Ovary (tissue), 9 donors: ENCODE measurements around the gene MRM3. TPM values are rescaled to one million over a fixed set of nuclear protein-coding genes. Genes with fewer than 3 reads are reported as not detected.
"Not testable (repeated sequence)": the region's sequence is repeated elsewhere in the genome, so short reads cannot be mapped to it uniquely, and the experiment has no call there.

ENCODE experiments used
- DNase-seq, 5 donors: peaks; one replicate each; pipeline ENCODE4 v3.0.0-alpha.2; 2019 to 2020
- H3K27ac ChIP-seq, 2 donors: fragments of 200-600 bp; one replicate each; pipeline versions ENCODE4 v1.5.1 to v1.8.0; 2019 to 2022
- H3K27me3 ChIP-seq: fragments of 200-600 bp; one replicate; pipeline ENCODE4 v1.8.0; 2022
- H3K36me3 ChIP-seq: fragments of 200-600 bp; sonication (generic); one replicate; pipeline ENCODE4 v1.5.1; 2019
- H3K4me1 ChIP-seq: one replicate; pipeline ENCODE4 v1.8.1; 2013; ENCODE audit warnings: mild to moderate bottlenecking, moderate library complexity; ENCODE audit not compliant: insufficient read depth
- H3K4me3 ChIP-seq: fragments of 200-600 bp; sonication (generic); one replicate; pipeline ENCODE4 v1.5.1; 2017
- H3K9me3 ChIP-seq, 2 donors: fragments of 200-600 bp in 1 of 2; sonication (generic) in 1 of 2; one replicate each; pipeline versions ENCODE4 v1.5.1 to v1.8.1; 2013 to 2019; ENCODE audit warnings: mild to moderate bottlenecking in 1 of 2, moderate library complexity in 1 of 2
- EP300 ChIP-seq: sonication (generic); formaldehyde crosslinking; IDR thresholded peaks from one replicate; pipeline ENCODE4 v1.6.1; 2017; ENCODE audit warnings: antibody characterized with exemption
- POLR2A ChIP-seq: fragments of 450-650 bp; IDR thresholded peaks from one replicate; pipeline ENCODE4 v1.6.1; 2017; ENCODE audit warnings: antibody characterized with exemption, mild to moderate bottlenecking, moderate library complexity
- WGBS, 3 donors: extraction: QIAGEN DNeasy Blood & Tissue Kit in 1 of 3; methylation state at CpG; one replicate each; pipeline versions ENCODE4 v1.1.5 to v1.1.7; 2013 to 2017; 5-methylcytosine and 5-hydroxymethylcytosine counted together
- intact Hi-C, 4 donors: fragments of 100-400 bp; cut with DNase I; formaldehyde crosslinking; loops; one replicate each; pipeline versions ENCODE4 v1.11.0 to v1.15.1; 2022 to 2023
- polyA plus RNA-seq, 2 donors: library from polyadenylated mRNA; stranded (reverse); fragments of 200-250 nt in 1 of 2; fragments of 350-450 nt in 1 of 2; fragmentation: Illumina TruSeq in 1 of 2; extraction: RNeasy Lipid Tissue Mini Kit (QIAGEN cat#74804) in 1 of 2; gene quantifications; one replicate each; pipeline ENCODE4 v1.2.3, GENCODE V29; 2013 to 2014
- total RNA-seq, 7 donors: library from RNA; depleted of rRNA in 2 of 7; stranded (reverse); fragments of >200 nt in 2 of 7; fragmentation: NEBNext Ultra II Directional in 3 of 7; extraction: Animal tissue kit (Norgen Biotek cat#: 25700) in 3 of 7; gene quantifications; one replicate each; pipeline versions ENCODE4 v1.1.0 to v1.2.4, GENCODE V29; 2016 to 2023
- TF ChIP-seq, protein P1 (sequence below), 3 donors: fragments of 450-650 bp in 2 of 3; fragments of 200-600 bp in 1 of 3; IDR thresholded peaks; one replicate each; pipeline versions ENCODE4 v1.5.1 to v1.8.0; 2016 to 2022; ENCODE audit warnings: antibody characterized with exemption in 3 of 3, mild to moderate bottlenecking in 1 of 3
- donor health status: DM: no; HTN: no; CAD: no; lungs with moderate emphysema.
- donor health status: DM: no; HTN: no; CAD: no.
- donor health status: Bipolar disorder and iron deficiency.
- donor health status: DM: yes; HTN: yes; CAD: no.
- donor health status: DM: no; HTN: no; CAD: no.
- donor health status: DM: yes; HTN: yes; CAD: no.

The MRM3 gene
- total and polyA plus RNA-seq, 9 donors, result 10.1 to 16.7 (median 13.9) TPM

- TF ChIP-seq, protein P1, sequence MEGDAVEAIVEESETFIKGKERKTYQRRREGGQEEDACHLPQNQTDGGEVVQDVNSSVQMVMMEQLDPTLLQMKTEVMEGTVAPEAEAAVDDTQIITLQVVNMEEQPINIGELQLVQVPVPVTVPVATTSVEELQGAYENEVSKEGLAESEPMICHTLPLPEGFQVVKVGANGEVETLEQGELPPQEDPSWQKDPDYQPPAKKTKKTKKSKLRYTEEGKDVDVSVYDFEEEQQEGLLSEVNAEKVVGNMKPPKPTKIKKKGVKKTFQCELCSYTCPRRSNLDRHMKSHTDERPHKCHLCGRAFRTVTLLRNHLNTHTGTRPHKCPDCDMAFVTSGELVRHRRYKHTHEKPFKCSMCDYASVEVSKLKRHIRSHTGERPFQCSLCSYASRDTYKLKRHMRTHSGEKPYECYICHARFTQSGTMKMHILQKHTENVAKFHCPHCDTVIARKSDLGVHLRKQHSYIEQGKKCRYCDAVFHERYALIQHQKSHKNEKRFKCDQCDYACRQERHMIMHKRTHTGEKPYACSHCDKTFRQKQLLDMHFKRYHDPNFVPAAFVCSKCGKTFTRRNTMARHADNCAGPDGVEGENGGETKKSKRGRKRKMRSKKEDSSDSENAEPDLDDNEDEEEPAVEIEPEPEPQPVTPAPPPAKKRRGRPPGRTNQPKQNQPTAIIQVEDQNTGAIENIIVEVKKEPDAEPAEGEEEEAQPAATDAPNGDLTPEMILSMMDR (IDR thresholded peaks at IDR 0.05), result no peak
- no peak for TF ChIP-seq POLR2A
- no peak for TF ChIP-seq EP300
- Histone ChIP-seq H3K9me3 (no peaks in the 10 kb centered on the region), H3K27ac (no peak overlapping the region), H3K4me3 (no peak overlapping the region), H3K4me1 (no peaks in the 10 kb centered on the region), H3K36me3 (no peaks in the 10 kb centered on the region), H3K27me3 (no peaks in the 10 kb centered on the region)
- WGBS, 3 donors, result 71 to 93% (median 92%) methylated on average over 16 of the region's 16 CpGs
- intact Hi-C loops, result no loop called here
- no peak for DNase-seq
Measured at GRCh38 chr17:824378-824777, 42.2 kb downstream of the MRM3 start.

DNA sequence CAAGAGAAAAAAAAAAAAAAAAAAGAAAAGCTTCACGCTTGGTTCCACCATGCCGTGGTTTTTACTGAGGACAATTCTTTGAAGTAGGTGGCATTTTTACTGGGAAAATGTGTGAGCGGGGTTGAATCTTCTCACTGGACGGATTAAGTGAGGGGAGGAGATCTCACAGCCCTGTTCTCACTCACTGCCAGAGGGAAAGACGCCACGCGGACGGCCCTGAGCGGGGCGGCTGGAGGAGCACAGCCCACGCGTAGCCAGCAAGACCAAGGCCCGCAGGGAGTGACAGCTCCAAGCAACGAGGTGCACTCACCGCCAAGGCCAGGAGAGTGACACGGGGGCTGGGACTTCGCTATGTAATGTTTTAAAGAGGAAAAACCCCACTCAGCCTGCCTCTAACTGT lies 43.1 kb downstream of the MRM3 start:
- no peaks in the 10 kb centered on the region for H3K9me3 ChIP-seq
- intact Hi-C loops, result no loop called here

GRCh38 chr17:826778-827177 lies 44.6 kb downstream of the MRM3 start:
- TF ChIP-seq, protein P1 (IDR thresholded peaks at IDR 0.05), result no peak
- no peak for TF ChIP-seq POLR2A
- no peak for TF ChIP-seq EP300
- H3K27ac ChIP-seq, result no peak overlapping the region
- H3K27me3 ChIP-seq, result no peaks in the 10 kb centered on the region
- WGBS, 3 donors, result 89 to 93% (median 93%) methylated on average over 21 of the region's 21 CpGs
- no peaks in the 10 kb centered on the region for H3K4me1 ChIP-seq
- intact Hi-C loops, result no loop called here
- no peak for DNase-seq
- H3K9me3 ChIP-seq, result no peaks in the 10 kb centered on the region
- no peaks in the 10 kb centered on the region for H3K36me3 ChIP-seq
- no peak overlapping the region for H3K4me3 ChIP-seq

More for the DNA sequence above, 43.1 kb downstream of the MRM3 start:
- Histone ChIP-seq H3K4me3 (no peak overlapping the region), H3K27ac (no peak overlapping the region), H3K4me1 (no peaks in the 10 kb centered on the region), H3K36me3 (no peaks in the 10 kb centered on the region), H3K27me3 (no peaks in the 10 kb centered on the region)
- 54 to 66% (median 65%) methylated on average over 17 of the region's 17 CpGs for WGBS, 3 donors
- TF ChIP-seq, protein P1 (IDR thresholded peaks at IDR 0.05), result no peak
- TF ChIP-seq POLR2A, result no peak
- no peak for TF ChIP-seq EP300
- no peak for DNase-seq

DNA sequence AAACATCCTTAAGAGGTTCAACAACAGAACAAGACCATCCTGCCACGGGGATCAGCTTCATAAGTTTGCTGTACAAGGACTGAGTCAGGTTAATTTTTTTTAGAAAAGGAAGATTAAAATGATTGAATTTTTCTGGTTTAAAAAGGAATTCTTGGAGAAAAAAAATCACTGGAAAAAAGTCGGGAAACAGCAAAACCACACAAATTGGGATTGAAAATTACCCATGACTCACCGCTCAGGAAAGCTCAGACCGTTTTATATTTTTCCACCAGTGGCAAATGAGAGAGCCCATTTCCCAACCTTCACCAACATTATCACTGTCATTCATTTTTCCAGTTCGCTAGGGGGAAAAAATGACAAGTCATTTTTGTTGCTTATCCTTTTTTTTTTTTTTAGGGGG lies 46.6 kb downstream of the MRM3 start:
- WGBS, 3 donors, result 71 to 74% (median 74%) methylated on average over 5 of the region's 5 CpGs
- no peak for DNase-seq
- intact Hi-C loops, result no loop called here
- no peaks in the 10 kb centered on the region for H3K9me3 ChIP-seq
- no peak overlapping the region for H3K27ac ChIP-seq
- no peak for TF ChIP-seq POLR2A
- TF ChIP-seq, protein P1 (IDR thresholded peaks at IDR 0.05), result no peak
- TF ChIP-seq EP300, result no peak
- H3K36me3 ChIP-seq, result no peaks in the 10 kb centered on the region
- H3K27me3 ChIP-seq, result no peaks in the 10 kb centered on the region
- H3K4me3 ChIP-seq, result no peak overlapping the region
- peaks cover under 1% of the 10 kb centered on the region for H3K4me1 ChIP-seq

DNA sequence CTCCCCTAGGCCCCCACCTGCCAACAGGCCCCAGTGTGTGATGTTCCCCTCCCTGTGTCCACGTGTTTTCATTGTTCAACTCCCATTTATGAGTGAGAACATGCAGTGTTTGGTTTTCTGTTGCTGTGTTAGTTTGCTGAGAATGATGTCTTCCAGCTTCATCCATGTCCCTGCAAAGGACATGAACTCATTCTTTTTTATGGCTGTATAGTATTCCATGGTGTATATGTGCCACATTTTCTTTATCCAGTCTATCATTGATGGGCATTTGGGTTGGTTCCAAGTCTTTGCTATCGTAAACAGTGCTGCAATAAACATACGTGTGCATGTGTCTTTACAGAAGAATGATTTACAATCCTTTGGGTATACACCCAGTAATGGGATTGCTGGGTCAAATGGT lies 47.5 kb downstream of the MRM3 start:
- H3K4me1 ChIP-seq, H3K9me3 ChIP-seq, H3K36me3 ChIP-seq, intact Hi-C loops, DNase-seq, H3K27ac ChIP-seq, H3K27me3 ChIP-seq, H3K4me3 ChIP-seq: not testable (repeated sequence)
- WGBS, 3 donors, result 66 to 91% (median 75%) methylated on average over 3 of the region's 3 CpGs
